Cardiac atrium fibroblast (primary cell): ENCODE measurements around the gene SENP6. TPM values are rescaled to one million over a fixed set of nuclear protein-coding genes. Genes with fewer than 3 reads are reported as not detected.

Source experiments
- total RNA-seq: library from RNA; depleted of rRNA; stranded (reverse); fragments of >200 nt; gene quantifications from 2 replicates; pipeline ENCODE4 v1.2.3, GENCODE V29; 2015

SENP6 gene, protein sequence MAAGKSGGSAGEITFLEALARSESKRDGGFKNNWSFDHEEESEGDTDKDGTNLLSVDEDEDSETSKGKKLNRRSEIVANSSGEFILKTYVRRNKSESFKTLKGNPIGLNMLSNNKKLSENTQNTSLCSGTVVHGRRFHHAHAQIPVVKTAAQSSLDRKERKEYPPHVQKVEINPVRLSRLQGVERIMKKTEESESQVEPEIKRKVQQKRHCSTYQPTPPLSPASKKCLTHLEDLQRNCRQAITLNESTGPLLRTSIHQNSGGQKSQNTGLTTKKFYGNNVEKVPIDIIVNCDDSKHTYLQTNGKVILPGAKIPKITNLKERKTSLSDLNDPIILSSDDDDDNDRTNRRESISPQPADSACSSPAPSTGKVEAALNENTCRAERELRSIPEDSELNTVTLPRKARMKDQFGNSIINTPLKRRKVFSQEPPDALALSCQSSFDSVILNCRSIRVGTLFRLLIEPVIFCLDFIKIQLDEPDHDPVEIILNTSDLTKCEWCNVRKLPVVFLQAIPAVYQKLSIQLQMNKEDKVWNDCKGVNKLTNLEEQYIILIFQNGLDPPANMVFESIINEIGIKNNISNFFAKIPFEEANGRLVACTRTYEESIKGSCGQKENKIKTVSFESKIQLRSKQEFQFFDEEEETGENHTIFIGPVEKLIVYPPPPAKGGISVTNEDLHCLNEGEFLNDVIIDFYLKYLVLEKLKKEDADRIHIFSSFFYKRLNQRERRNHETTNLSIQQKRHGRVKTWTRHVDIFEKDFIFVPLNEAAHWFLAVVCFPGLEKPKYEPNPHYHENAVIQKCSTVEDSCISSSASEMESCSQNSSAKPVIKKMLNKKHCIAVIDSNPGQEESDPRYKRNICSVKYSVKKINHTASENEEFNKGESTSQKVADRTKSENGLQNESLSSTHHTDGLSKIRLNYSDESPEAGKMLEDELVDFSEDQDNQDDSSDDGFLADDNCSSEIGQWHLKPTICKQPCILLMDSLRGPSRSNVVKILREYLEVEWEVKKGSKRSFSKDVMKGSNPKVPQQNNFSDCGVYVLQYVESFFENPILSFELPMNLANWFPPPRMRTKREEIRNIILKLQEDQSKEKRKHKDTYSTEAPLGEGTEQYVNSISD
- 31.2 and 45.8 TPM in 2 replicates for total RNA-seq

DNA sequence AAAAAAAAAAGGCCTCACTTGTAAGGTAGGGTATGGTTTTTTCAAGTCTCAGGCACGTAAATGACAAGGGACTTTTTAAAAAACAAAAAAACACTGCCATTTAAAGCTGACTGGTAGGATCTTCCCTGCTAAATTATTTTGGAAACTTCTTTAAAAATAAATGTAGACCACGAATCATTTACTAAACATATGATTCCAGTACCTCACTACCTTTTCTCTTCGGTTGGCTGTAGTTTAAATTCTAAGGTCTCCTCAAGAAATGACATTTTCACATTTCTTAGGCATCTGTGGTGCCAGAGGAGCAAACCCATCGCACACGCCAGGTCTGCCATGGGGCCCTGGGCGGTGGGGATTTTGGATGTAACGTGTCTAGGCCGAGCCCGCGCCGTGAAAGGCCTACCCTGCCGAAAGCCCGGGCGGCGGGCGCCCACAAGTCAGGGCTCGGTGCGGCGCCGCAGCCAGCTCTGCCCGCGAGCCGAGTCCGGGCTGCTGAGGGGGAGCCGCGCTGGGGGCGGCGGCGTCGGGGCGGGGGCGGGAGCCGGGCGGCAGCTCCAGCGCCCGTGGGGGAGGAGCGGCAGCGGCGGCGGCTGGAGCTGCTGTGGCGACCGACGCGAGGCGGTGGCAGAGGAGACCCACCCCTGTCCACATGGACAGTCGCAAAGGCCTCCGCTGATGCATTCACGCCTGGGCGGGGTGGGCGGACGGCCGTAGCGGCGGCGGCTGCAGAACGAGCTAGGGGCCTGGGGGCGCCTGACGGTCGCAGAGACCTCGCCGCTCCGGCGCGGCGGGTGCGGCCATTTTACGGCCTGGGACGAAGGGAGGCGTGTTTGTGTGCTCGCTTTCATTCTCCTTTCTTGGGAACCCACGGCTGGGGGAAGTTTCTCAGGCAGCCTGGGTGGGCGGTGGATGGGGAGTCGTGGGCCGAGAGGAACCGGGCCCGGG lies at the start of gene SENP6:
TSS of gene SENP6 (plus strand) at position 577 of the 942 bp plus-strand sequence. CDS start 645 bp downstream, outside the sequence.

DNA sequence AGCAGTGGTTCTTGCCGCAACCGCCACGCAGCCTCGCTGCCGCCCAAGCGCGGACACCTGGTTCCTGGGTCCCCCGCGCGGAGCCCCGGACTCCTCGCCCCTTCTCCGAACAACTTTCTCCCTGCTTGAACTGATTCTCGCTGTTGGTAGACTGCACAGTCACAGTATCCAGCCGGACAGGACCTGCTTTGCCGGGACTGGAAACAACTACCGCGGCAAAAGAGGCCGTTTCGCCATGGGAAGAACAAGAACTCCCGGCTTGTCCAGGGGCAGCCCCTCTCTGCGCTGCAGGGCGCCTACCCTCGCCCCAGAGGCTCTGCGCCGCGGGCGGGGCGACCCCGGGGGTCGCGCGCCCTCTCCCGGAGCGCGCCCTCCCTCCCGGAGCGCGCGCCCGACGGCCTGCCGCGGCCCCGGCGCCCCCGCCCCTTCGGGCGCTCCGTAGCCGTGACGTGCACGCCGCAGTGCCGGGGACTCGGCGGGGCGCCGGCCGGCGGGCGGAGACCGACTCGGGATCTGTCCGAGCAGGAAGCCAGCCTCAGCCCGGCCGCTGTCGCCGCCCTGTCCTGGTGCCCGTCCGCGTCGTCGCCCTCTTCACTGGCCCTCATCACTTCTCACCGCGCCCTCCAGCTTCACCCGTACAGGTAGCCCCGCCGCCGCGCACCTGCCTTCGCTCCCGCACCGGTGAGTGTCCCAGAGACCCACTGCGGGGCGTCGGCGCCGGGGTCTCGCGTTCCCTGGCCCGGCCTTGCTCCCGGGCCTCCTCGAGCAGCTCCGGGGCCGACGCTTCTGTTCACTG lies 147.3 kb downstream of the SENP6 start, which contains the start of gene MYO6:
TSS of gene MYO6 (plus strand) at position 497 of the 796 bp plus-strand sequence. CDS start 68,309 bp downstream, outside the sequence.

Other genes starting within 250 kb of the SENP6 start
- 2.7 and 5.7 TPM in 2 replicates for gene FILIP1, start 108.1 kb upstream of the SENP6 start, total RNA-seq
- gene MYO6, start 147.4 kb downstream of the SENP6 start, total RNA-seq: 5.1 and 9.2 TPM in 2 replicates